Measurements from ENCODE around the gene FHIT. TPM values are rescaled to one million over a fixed set of nuclear protein-coding genes. Genes with fewer than 3 reads are reported as not detected.

FHIT gene
- polyA plus RNA-seq, 1 donor, result 35.8 TPM

DNA sequence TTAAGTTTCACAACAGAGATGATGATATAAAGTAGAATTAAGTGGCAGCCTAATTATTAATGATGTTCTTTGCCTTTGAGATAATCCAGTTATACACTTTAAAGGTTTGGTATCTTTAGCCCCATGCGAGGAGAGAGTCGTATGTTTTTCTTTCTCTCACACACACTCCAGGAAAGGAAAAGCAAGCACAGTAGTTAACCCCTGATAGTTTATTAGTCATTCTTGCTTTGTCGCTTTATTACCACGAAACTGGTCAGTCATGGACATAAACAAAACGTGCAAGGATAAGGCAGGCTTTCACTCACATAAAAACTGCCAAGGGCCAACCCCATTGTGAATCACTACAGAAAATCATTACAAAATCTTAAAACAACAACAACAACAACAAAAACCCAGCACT, 866.9 kb downstream of the FHIT start:
- H3K4me1 ChIP-seq (ENCODE audit: control insufficient read depth, insufficient read depth, low read length), result no peaks in the 10 kb centered on the region
- DNase-seq, result no peak
- no peak overlapping the region for H3K27ac ChIP-seq (ENCODE audit: low read length)
- H3K36me3 ChIP-seq (ENCODE audit: control insufficient read depth, insufficient read depth, low read length), result no peaks in the 10 kb centered on the region
- H3K9me3 ChIP-seq (ENCODE audit: control insufficient read depth, low read depth, low read length), result no peaks in the 10 kb centered on the region
- 100% methylated on average over 1 of the region's 5 CpGs for WGBS (ENCODE audit: insufficient coverage, low lambda C conversion rate)
- H3K4me3 ChIP-seq (ENCODE audit: low read length), result no peak overlapping the region
- no peaks in the 10 kb centered on the region for H3K27me3 ChIP-seq (ENCODE audit: control insufficient read depth, insufficient read depth, low read length)

GRCh38 chr3:60383345-60383744, 867.9 kb downstream of the FHIT start:
- DNase-seq, result no peak
- H3K9me3 ChIP-seq (ENCODE audit: control insufficient read depth, low read depth, low read length), result no peaks in the 10 kb centered on the region
- no peaks in the 10 kb centered on the region for H3K4me1 ChIP-seq (ENCODE audit: control insufficient read depth, insufficient read depth, low read length)
- H3K27ac ChIP-seq (ENCODE audit: low read length), result no peak overlapping the region
- no CpG with 5 or more reads among the region's 2 CpGs for WGBS (ENCODE audit: insufficient coverage, low lambda C conversion rate)
- no peak overlapping the region for H3K4me3 ChIP-seq (ENCODE audit: low read length)
- H3K27me3 ChIP-seq (ENCODE audit: control insufficient read depth, insufficient read depth, low read length), result no peaks in the 10 kb centered on the region
- no peaks in the 10 kb centered on the region for H3K36me3 ChIP-seq (ENCODE audit: control insufficient read depth, insufficient read depth, low read length)

GRCh38 chr3:60366486-60366885, 884.8 kb downstream of the FHIT start:
- Histone ChIP-seq H3K9me3 (ENCODE audit: control insufficient read depth, low read depth, low read length) (no peaks in the 10 kb centered on the region), H3K27ac (ENCODE audit: low read length) (no peak overlapping the region), H3K4me3 (ENCODE audit: low read length) (no peak overlapping the region), H3K4me1 (ENCODE audit: control insufficient read depth, insufficient read depth, low read length) (no peaks in the 10 kb centered on the region), H3K36me3 (ENCODE audit: control insufficient read depth, insufficient read depth, low read length) (no peaks in the 10 kb centered on the region), H3K27me3 (ENCODE audit: control insufficient read depth, insufficient read depth, low read length) (no peaks in the 10 kb centered on the region)
- no peak for DNase-seq
- no CpG with 5 or more reads among the region's 2 CpGs for WGBS (ENCODE audit: insufficient coverage, low lambda C conversion rate)

- Histone ChIP-seq H3K9me3 (ENCODE audit: control insufficient read depth, low read depth, low read length) (no peaks in the 10 kb centered on the region), H3K36me3 (ENCODE audit: control insufficient read depth, insufficient read depth, low read length) (no peaks in the 10 kb centered on the region), H3K27me3 (ENCODE audit: control insufficient read depth, insufficient read depth, low read length) (no peaks in the 10 kb centered on the region), H3K4me3 (ENCODE audit: low read length) (no peak overlapping the region), H3K27ac (ENCODE audit: low read length) (no peak overlapping the region), H3K4me1 (ENCODE audit: control insufficient read depth, insufficient read depth, low read length) (no peaks in the 10 kb centered on the region)
- WGBS (ENCODE audit: insufficient coverage, low lambda C conversion rate), result 50% methylated on average over 1 of the region's 2 CpGs
- DNase-seq, result no peak
Measured at GRCh38 chr3:60365360-60365759, 885.9 kb downstream of the FHIT start.

- H3K27me3 ChIP-seq (ENCODE audit: control insufficient read depth, insufficient read depth, low read length), result no peaks in the 10 kb centered on the region
- no peaks in the 10 kb centered on the region for H3K36me3 ChIP-seq (ENCODE audit: control insufficient read depth, insufficient read depth, low read length)
- DNase-seq, result no peak
- H3K4me3 ChIP-seq (ENCODE audit: low read length), result no peak overlapping the region
- H3K4me1 ChIP-seq (ENCODE audit: control insufficient read depth, insufficient read depth, low read length), result no peaks in the 10 kb centered on the region
- no peak overlapping the region for H3K27ac ChIP-seq (ENCODE audit: low read length)
- no peaks in the 10 kb centered on the region for H3K9me3 ChIP-seq (ENCODE audit: control insufficient read depth, low read depth, low read length)
Measured at GRCh38 chr3:60364475-60364874, 886.8 kb downstream of the FHIT start.

GRCh38 chr3:60363817-60364216, 887.4 kb downstream of the FHIT start:
- H3K27me3 ChIP-seq (ENCODE audit: control insufficient read depth, insufficient read depth, low read length), result no peaks in the 10 kb centered on the region
- peak in 1 of 2 donors; percentile 4 for DNase-seq
- no peak overlapping the region for H3K4me3 ChIP-seq (ENCODE audit: low read length)
- H3K9me3 ChIP-seq (ENCODE audit: control insufficient read depth, low read depth, low read length), result no peaks in the 10 kb centered on the region
- H3K27ac ChIP-seq (ENCODE audit: low read length), result no peak overlapping the region
- no peaks in the 10 kb centered on the region for H3K36me3 ChIP-seq (ENCODE audit: control insufficient read depth, insufficient read depth, low read length)
- H3K4me1 ChIP-seq (ENCODE audit: control insufficient read depth, insufficient read depth, low read length), result no peaks in the 10 kb centered on the region
- WGBS (ENCODE audit: insufficient coverage, low lambda C conversion rate), result 100% methylated on average over 1 of the region's 2 CpGs

DNA sequence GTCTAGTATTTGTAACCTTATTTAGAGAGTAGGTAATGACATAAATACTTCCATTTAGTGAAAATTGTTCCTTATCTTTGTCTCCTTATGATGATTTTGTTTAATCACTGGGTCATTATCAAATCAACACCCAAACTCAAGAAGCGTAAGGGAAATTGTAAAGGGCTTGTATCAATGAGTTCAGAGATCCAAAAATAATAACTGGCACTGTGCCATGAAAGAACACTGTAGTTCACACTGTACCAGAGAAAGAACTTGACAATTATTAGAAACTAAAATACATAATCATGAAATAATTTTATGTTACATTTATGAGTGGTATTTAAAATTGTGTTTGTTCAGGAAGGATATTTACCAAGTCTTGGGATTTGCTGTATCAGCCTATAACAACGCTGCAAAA, 895.4 kb downstream of the FHIT start:
- Histone ChIP-seq H3K9me3 (ENCODE audit: control insufficient read depth, low read depth, low read length) (no peaks in the 10 kb centered on the region), H3K4me3 (ENCODE audit: low read length) (no peak overlapping the region), H3K4me1 (ENCODE audit: control insufficient read depth, insufficient read depth, low read length) (no peaks in the 10 kb centered on the region), H3K36me3 (ENCODE audit: control insufficient read depth, insufficient read depth, low read length) (no peaks in the 10 kb centered on the region), H3K27me3 (ENCODE audit: control insufficient read depth, insufficient read depth, low read length) (no peaks in the 10 kb centered on the region), H3K27ac (ENCODE audit: low read length) (no peak overlapping the region)
- 0% methylated on average over 1 of the region's 2 CpGs for WGBS (ENCODE audit: insufficient coverage, low lambda C conversion rate)
- no peak for DNase-seq

- H3K4me3 ChIP-seq (ENCODE audit: low read length), result no peak overlapping the region
- no peaks in the 10 kb centered on the region for H3K4me1 ChIP-seq (ENCODE audit: control insufficient read depth, insufficient read depth, low read length)
- DNase-seq, result no peak
- H3K27ac ChIP-seq (ENCODE audit: low read length), result no peak overlapping the region
- no peaks in the 10 kb centered on the region for H3K36me3 ChIP-seq (ENCODE audit: control insufficient read depth, insufficient read depth, low read length)
- no peaks in the 10 kb centered on the region for H3K27me3 ChIP-seq (ENCODE audit: control insufficient read depth, insufficient read depth, low read length)
- no CpG with 5 or more reads among the region's 1 CpG for WGBS (ENCODE audit: insufficient coverage, low lambda C conversion rate)
- no peaks in the 10 kb centered on the region for H3K9me3 ChIP-seq (ENCODE audit: control insufficient read depth, low read depth, low read length)
Measured at GRCh38 chr3:60351481-60351880, 899.8 kb downstream of the FHIT start.

- Histone ChIP-seq H3K27ac (ENCODE audit: low read length) (no peak overlapping the region), H3K4me3 (ENCODE audit: low read length) (no peak overlapping the region), H3K36me3 (ENCODE audit: control insufficient read depth, insufficient read depth, low read length) (no peaks in the 10 kb centered on the region), H3K4me1 (ENCODE audit: control insufficient read depth, insufficient read depth, low read length) (no peaks in the 10 kb centered on the region), H3K27me3 (ENCODE audit: control insufficient read depth, insufficient read depth, low read length) (no peaks in the 10 kb centered on the region), H3K9me3 (ENCODE audit: control insufficient read depth, low read depth, low read length) (no peaks in the 10 kb centered on the region)
- WGBS (ENCODE audit: insufficient coverage, low lambda C conversion rate), result 77% methylated on average over 2 of the region's 3 CpGs
- no peak for DNase-seq
Measured at GRCh38 chr3:60344340-60344739, 906.9 kb downstream of the FHIT start.

GRCh38 chr3:60343831-60344230, 907.4 kb downstream of the FHIT start:
- no peak overlapping the region for H3K27ac ChIP-seq (ENCODE audit: low read length)
- H3K4me3 ChIP-seq (ENCODE audit: low read length), result no peak overlapping the region
- no peaks in the 10 kb centered on the region for H3K4me1 ChIP-seq (ENCODE audit: control insufficient read depth, insufficient read depth, low read length)
- H3K27me3 ChIP-seq (ENCODE audit: control insufficient read depth, insufficient read depth, low read length), result no peaks in the 10 kb centered on the region
- DNase-seq, result no peak
- H3K36me3 ChIP-seq (ENCODE audit: control insufficient read depth, insufficient read depth, low read length), result no peaks in the 10 kb centered on the region
- no CpG with 5 or more reads among the region's 2 CpGs for WGBS (ENCODE audit: insufficient coverage, low lambda C conversion rate)
- H3K9me3 ChIP-seq (ENCODE audit: control insufficient read depth, low read depth, low read length), result no peaks in the 10 kb centered on the region

DNA sequence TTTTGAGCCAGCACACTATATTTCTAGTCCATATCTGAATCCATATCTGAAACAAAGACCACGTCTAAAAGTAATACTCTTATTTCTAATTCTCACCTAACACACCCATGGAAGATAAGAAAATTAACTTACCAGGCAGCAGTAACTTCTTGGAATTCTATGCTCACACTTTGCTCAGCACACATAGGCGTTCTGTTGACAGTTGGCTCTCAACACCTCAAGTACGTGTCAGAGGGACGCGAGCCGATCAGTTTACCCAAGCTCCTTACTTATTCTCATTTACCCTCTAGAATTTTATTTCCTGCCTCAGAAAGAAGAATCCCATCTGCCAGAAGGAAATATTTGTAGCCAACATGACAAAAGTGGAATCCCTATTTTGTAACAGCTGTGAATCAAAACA, 911.9 kb downstream of the FHIT start:
- DNase-seq, result no peak
- H3K36me3 ChIP-seq (ENCODE audit: control insufficient read depth, insufficient read depth, low read length), result no peaks in the 10 kb centered on the region
- WGBS (ENCODE audit: insufficient coverage, low lambda C conversion rate), result 77% methylated on average over 4 of the region's 6 CpGs

More for the DNA sequence above, 911.9 kb downstream of the FHIT start:
- no peak overlapping the region for H3K27ac ChIP-seq (ENCODE audit: low read length)
- no peak overlapping the region for H3K4me3 ChIP-seq (ENCODE audit: low read length)
- H3K4me1 ChIP-seq (ENCODE audit: control insufficient read depth, insufficient read depth, low read length), result no peaks in the 10 kb centered on the region
- H3K9me3 ChIP-seq (ENCODE audit: control insufficient read depth, low read depth, low read length), result no peaks in the 10 kb centered on the region
- H3K27me3 ChIP-seq (ENCODE audit: control insufficient read depth, insufficient read depth, low read length), result no peaks in the 10 kb centered on the region

All from large intestine (tissue), 3 donors.